A673 (cell line): ENCODE data around the gene AKR1C8.

ENCODE experiments used
- CTCF ChIP-seq: fragments of 300-800, 200-600 bp; sonication (generic); conservative IDR thresholded peaks from 2 replicates; pipeline ENCODE4 v1.5.1; 2017; ENCODE audit warnings: low read depth, mild to moderate bottlenecking, antibody characterized with exemption, low read length, moderate library complexity, mixed read lengths
- EZH2 ChIP-seq: fragments of 200-600 bp; sonication (generic); IDR thresholded peaks from 2 replicates; pipeline ENCODE4 v1.6.1; 2017; ENCODE audit warnings: borderline replicate concordance, low read depth, mild to moderate bottlenecking, mixed read lengths, antibody characterized with exemption, low read length; ENCODE audit not compliant: poor library complexity, severe bottlenecking

GRCh38 chr10:5165738-5166137, 19.2 kb downstream of the AKR1C8 start:
- TF ChIP-seq CTCF (no peak), EZH2 (no peak)
